Superior temporal gyrus (tissue), 1 donor: Measurements from ENCODE around the gene PAK5.

Source experiments
- DNase-seq: peaks from one replicate; pipeline ENCODE4 v3.0.0-alpha.2; 2016; ENCODE audit errors: extremely low spot score

PAK5 gene

GRCh38 chr20:9616833-9617461 is 221.9 kb downstream of the PAK5 start:
- peak; percentile 92 for DNase-seq

- DNase-seq: no peak
Observed at GRCh38 chr20:9616455-9616805, 222.4 kb downstream of the PAK5 start.

GRCh38 chr20:9615766-9616454 is 223.0 kb downstream of the PAK5 start:
- DNase-seq: no peak

- no peak for DNase-seq
Observed at GRCh38 chr20:9615118-9615517, 223.8 kb downstream of the PAK5 start.

- no peak for DNase-seq
Observed at GRCh38 chr20:9613871-9614270, 225.0 kb downstream of the PAK5 start.

- no peak for DNase-seq
Observed at GRCh38 chr20:9611921-9612320, 227.0 kb downstream of the PAK5 start.

- DNase-seq: no peak
Observed at GRCh38 chr20:9610665-9611064, 228.2 kb downstream of the PAK5 start.

- peak; percentile 96 for DNase-seq
Observed at GRCh38 chr20:9609887-9610502, 228.9 kb downstream of the PAK5 start.

- peak; percentile 28 for DNase-seq
Observed at GRCh38 chr20:9608639-9609340, 230.1 kb downstream of the PAK5 start.

- no peak for DNase-seq
Observed at GRCh38 chr20:9602847-9603183, 236.1 kb downstream of the PAK5 start.

- no peak for DNase-seq
Observed at GRCh38 chr20:9600562-9600961, 238.3 kb downstream of the PAK5 start.

GRCh38 chr20:9597547-9597946 is 241.3 kb downstream of the PAK5 start:
- DNase-seq: no peak

- DNase-seq: no peak
Observed at GRCh38 chr20:9595763-9596162, 243.1 kb downstream of the PAK5 start.

- DNase-seq: no peak
Observed at GRCh38 chr20:9594284-9594875, 244.5 kb downstream of the PAK5 start.

- no peak for DNase-seq
Observed at GRCh38 chr20:9592419-9592818, 246.5 kb downstream of the PAK5 start.

GRCh38 chr20:9591080-9591479 is 247.8 kb downstream of the PAK5 start:
- DNase-seq: no peak

GRCh38 chr20:9590189-9590588 is 248.7 kb downstream of the PAK5 start:
- DNase-seq: no peak

- DNase-seq: no peak
Observed at GRCh38 chr20:9588706-9589105, 250.2 kb downstream of the PAK5 start.

- DNase-seq: no peak
Observed at GRCh38 chr20:9583151-9583550, 255.7 kb downstream of the PAK5 start.

GRCh38 chr20:9582137-9582536 is 256.7 kb downstream of the PAK5 start:
- no peak for DNase-seq

- DNase-seq: no peak
Observed at GRCh38 chr20:9581509-9581908, 257.4 kb downstream of the PAK5 start.

- no peak for DNase-seq
Observed at GRCh38 chr20:9578594-9578993, 260.3 kb downstream of the PAK5 start.
